Mucosa of descending colon (tissue), 3 donors: ENCODE results near the gene GDE1. TPM values are rescaled to one million over a fixed set of nuclear protein-coding genes. Genes with fewer than 3 reads are reported as not detected.

Experiments
- ATAC-seq: fragments of 200-7000 bp; cut with Tn5 transposase; one replicate; pipeline ENCODE4 v1.9.1; 2020; ENCODE audit warnings: mild to moderate bottlenecking, moderate library complexity
- DNase-seq, 3 donors: peaks; one replicate each; pipeline ENCODE4 v3.0.0-alpha.2; 2020
- H3K36me3 ChIP-seq: fragments of 200-600 bp; one replicate; pipeline ENCODE4 v1.8.0; 2021; ENCODE audit warnings: low read depth, mild to moderate bottlenecking
- H3K4me1 ChIP-seq: fragments of 200-600 bp; one replicate; pipeline ENCODE4 v1.8.0; 2021; ENCODE audit warnings: low read depth, mild to moderate bottlenecking
- H3K4me3 ChIP-seq: fragments of 200-600 bp; one replicate; pipeline ENCODE4 v1.8.0; 2021; ENCODE audit warnings: mild to moderate bottlenecking
- H3K9me3 ChIP-seq: fragments of 200-600 bp; one replicate; pipeline ENCODE4 v1.8.0; 2021; ENCODE audit warnings: mild to moderate bottlenecking
- CTCF ChIP-seq: fragments of 200-600 bp; IDR thresholded peaks from one replicate; pipeline ENCODE4 v1.8.0; 2022; ENCODE audit warnings: antibody characterized with exemption, mild to moderate bottlenecking
- intact Hi-C, 2 donors: fragments of 100-400 bp; cut with DNase I in 1 of 2; cut with micrococcal nuclease in 1 of 2; formaldehyde crosslinking; loops; one replicate each; pipeline versions ENCODE4 v1.11.0 to v1.11.1; 2022; cut with DNase I, micrococcal nuclease
- total RNA-seq, 3 donors: library from RNA; stranded (reverse); fragmentation: NEBNext Ultra II Directional in 2 of 3; extraction: Animal tissue kit (Norgen Biotek cat#: 25700) in 2 of 3; gene quantifications; one replicate each; pipeline versions ENCODE4 v1.2.1 to v1.2.4, GENCODE V29; 2021 to 2023
- donor health status: DM: no; HTN: no; CAD: no; lungs with moderate emphysema.
- donor health status: DM: no; HTN: no; CAD: no.
- donor health status: DM: no; HTN: yes; CAD: no.

GDE1 gene
- total RNA-seq, 3 donors from 2014 or later: 90.5 to 125 (median 106) TPM

GRCh38 chr16:19474617-19475016 lies 47.3 kb downstream of the GDE1 start:
- DNase-seq (no peak), ATAC-seq (no peak)
- TF ChIP-seq CTCF: no peak
- Histone ChIP-seq H3K4me3 (no peak overlapping the region), H3K4me1 (no peaks in the 10 kb centered on the region), H3K9me3 (no peaks in the 10 kb centered on the region), H3K36me3 (no peaks in the 10 kb centered on the region)
- intact Hi-C loops: no loop called here

GRCh38 chr16:19472482-19472881 lies 49.4 kb downstream of the GDE1 start:
- no peak overlapping the region for H3K4me3 ChIP-seq
- no peaks in the 10 kb centered on the region for H3K4me1 ChIP-seq
- H3K36me3 ChIP-seq: no peaks in the 10 kb centered on the region
- TF ChIP-seq CTCF: no peak
- no peak for ATAC-seq
- DNase-seq: no peak
- H3K9me3 ChIP-seq: no peaks in the 10 kb centered on the region
- intact Hi-C loops: no loop called here

GRCh38 chr16:19468300-19468699 lies 53.6 kb downstream of the GDE1 start:
- Histone ChIP-seq H3K36me3 (peaks cover 5% of the 10 kb centered on the region), H3K4me3 (no peak overlapping the region), H3K4me1 (peaks cover 3% of the 10 kb centered on the region), H3K9me3 (no peaks in the 10 kb centered on the region)
- intact Hi-C loops: no loop called here
- no peak for DNase-seq
- no peak for ATAC-seq
- no peak for TF ChIP-seq CTCF

GRCh38 chr16:19463468-19464315 lies 58.2 kb downstream of the GDE1 start:
- ATAC-seq (peak; percentile 90), DNase-seq (peak in 1 of 3 donors; percentile 45)
- Histone ChIP-seq H3K36me3 (peaks cover 5% of the 10 kb centered on the region), H3K9me3 (no peaks in the 10 kb centered on the region), H3K4me1 (peaks cover 6% of the 10 kb centered on the region), H3K4me3 (no peak overlapping the region)
- intact Hi-C loops: no loop called here
- TF ChIP-seq CTCF: no peak

GRCh38 chr16:19460397-19460796 lies 61.5 kb downstream of the GDE1 start:
- no peak for DNase-seq

More at GRCh38 chr16:19460397-19460796, 61.5 kb downstream of the GDE1 start:
- TF ChIP-seq CTCF: no peak
- no peaks in the 10 kb centered on the region for H3K36me3 ChIP-seq
- no peak overlapping the region for H3K4me3 ChIP-seq
- ATAC-seq: no peak
- H3K4me1 ChIP-seq: peaks cover 6% of the 10 kb centered on the region
- H3K9me3 ChIP-seq: no peaks in the 10 kb centered on the region
- intact Hi-C loops: no loop called here
